ENCODE results near the gene PFKM.

The PFKM gene

GRCh38 chr12:48119078-48119833, at the start of gene PFKM:
Gene PFKM, plus strand, starts transcription at chr12:48119364. Its CDS starts 3,411 bp downstream, at chr12:48122775.
- peak; percentile 96 for DNase-seq (ENCODE audit: low spot score)

DNA sequence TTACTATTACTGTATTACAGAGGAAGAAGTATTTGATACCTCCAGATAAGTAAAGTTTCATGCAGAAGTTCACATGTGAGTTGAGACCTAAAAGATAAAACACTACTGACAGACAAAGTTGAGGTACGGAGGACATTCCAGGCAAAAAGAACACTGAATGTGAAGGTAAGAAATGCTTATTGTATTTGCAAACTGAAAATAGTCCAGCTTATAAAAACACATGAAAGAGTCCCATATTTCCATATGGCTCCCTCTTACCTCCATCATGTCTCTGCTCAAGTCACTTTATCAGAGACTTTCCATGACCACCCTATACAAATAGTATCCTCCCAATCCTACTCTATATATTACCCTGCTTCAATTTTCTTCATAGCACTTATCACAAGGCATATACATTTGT, 49.1 kb upstream of the PFKM start:
- DNase-seq (ENCODE audit: low spot score): no peak

DNA sequence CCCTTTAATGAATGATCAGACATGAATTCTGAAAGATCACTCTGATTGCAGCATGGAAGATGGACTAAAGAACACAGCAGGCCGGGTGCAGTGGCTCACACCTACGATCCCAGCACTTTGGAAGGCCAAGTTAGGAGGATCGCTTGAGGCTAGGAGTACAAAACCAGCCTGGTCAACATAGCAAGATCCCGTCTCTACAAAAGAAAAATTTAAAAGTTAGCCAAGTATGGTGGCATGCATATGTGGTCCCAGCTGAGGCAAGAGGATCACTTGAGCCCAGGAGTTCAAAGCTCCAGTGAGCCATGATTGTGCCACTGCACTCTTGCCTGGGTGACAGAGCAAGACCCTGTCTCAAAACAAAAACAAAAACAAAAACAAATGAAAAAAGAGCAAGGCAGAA, 48.4 kb upstream of the PFKM start:
- DNase-seq (ENCODE audit: low spot score): no peak

GRCh38 chr12:48071808-48072207, 47.4 kb upstream of the PFKM start:
- no peak for DNase-seq (ENCODE audit: low spot score)

DNA sequence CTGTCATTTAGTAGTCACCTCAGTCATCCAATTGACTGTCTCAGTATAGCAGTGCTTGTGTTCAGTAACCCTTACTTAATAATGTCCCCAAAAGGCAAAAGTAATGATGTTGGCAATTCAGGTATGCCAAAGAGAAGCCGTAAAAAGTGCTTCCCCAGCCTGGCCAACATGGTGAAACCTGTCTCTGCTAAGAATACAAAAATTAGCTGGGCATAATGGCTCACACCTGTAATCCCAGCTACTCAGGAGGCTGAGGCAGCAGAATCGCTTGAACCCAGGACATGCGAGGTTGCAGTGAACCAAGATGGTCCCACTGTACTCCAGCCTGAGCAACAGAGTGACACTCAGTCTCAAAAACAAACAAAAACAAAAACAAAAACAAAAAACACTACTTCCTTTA, 46.9 kb upstream of the PFKM start:
- DNase-seq (ENCODE audit: low spot score): no peak

DNA sequence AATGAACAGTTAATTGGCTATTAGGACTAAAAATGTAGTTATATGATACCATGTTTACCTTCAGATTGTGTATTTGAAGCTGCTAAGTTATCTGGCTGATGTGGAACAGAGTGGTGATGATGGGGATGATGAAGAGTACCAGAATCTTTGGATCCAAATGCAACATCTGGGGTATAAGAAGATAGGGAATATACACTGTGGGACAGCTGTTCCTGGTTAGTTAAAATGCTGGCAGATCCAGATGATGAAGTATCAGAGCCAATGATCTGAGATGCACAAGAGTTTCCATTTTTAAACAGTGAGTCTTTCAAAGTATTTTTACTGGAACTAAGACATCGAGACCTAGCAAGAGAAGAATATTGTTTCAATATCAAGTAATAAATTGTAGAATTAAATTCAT, 44.9 kb upstream of the PFKM start:
- no peak for DNase-seq (ENCODE audit: low spot score)

DNA sequence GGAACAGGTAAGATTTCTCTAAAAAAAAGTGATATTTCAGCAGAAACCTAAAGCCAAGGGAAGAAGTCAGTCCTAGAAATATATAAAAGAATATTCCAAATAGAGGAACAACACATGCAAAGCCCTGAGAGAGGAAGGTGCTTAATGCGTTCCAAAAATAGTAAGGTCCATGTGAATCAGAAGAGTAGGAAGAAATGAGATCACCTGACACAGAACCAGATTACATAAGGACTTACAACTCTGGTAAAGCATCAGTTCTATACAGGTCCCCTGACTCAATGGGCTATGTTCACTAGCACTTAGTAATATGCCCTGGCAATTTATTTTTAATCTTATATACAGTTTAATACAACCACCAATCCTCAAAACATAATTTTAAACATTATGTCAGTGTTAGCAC, 43.3 kb upstream of the PFKM start:
- DNase-seq (ENCODE audit: low spot score): no peak

DNA sequence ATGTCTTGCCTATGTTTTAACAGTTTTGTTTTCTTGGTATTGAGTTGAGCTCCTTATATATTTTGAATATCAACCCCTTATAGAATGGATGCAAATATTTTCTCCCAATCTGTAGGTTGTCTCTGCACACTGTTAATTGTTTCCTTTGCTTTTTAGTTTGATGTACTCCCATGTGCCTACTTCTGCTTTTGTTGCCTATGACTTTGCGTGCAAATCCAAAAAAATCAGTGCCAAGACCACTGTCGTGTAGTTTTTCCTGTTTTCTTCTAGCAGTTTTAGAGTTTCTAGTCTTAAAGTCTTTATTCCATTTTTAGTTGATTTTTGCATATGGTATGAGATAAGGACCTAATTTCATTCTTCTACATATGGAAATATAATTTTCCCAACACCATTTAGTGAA, 42.1 kb upstream of the PFKM start:
- DNase-seq (ENCODE audit: low spot score): no peak

GRCh38 chr12:48078901-48079300, 40.3 kb upstream of the PFKM start:
- DNase-seq (ENCODE audit: low spot score): no peak

- DNase-seq (ENCODE audit: low spot score): no peak
These were observed 38.9 kb upstream of the PFKM start for GRCh38 chr12:48080285-48080684.

- no peak for DNase-seq (ENCODE audit: low spot score)
These were observed 38.3 kb upstream of the PFKM start for GRCh38 chr12:48080821-48081220.

DNA sequence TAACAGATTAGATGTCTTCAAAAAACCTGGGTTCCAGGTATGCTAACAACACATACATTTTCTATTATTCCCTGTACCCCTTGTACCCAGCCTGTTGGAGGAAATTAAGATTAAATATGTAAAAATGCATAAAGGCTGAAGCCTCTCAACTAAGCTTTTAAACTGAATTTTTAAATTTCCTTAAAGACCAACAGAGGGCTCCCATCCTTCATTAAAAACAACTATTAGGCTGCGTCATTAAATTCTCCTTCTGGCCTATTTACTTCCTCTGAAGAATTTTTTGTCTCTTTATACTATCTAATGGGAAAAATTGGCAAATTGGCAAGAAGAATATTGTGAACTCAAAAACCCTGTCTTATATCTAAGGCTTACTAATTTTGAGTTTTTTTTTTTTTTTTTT, 35.1 kb upstream of the PFKM start:
- no peak for DNase-seq (ENCODE audit: low spot score)

- no peak for DNase-seq (ENCODE audit: low spot score)
These were observed 34.2 kb upstream of the PFKM start for GRCh38 chr12:48084841-48085460.

DNA sequence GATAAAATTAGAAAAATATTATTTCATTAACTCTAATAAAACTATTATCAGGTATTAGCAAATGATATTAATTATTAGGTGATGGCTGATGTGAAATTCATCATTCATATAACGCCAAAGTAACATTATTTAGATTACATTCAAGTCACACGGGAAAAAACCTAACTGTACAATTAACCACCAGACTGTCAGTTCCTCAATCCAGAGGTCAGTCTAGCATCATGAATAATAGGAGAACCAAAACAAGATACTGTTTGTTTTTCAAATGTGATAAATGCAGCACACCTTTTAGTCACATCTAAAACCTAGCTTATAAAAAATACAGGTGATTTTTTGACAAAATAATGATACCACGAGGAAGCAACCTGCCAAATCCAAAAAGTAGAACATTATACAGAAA, 32.8 kb upstream of the PFKM start:
- no peak for DNase-seq (ENCODE audit: low spot score)

- DNase-seq (ENCODE audit: low spot score): no peak
These were observed 26.6 kb upstream of the PFKM start for GRCh38 chr12:48092611-48093010.

DNA sequence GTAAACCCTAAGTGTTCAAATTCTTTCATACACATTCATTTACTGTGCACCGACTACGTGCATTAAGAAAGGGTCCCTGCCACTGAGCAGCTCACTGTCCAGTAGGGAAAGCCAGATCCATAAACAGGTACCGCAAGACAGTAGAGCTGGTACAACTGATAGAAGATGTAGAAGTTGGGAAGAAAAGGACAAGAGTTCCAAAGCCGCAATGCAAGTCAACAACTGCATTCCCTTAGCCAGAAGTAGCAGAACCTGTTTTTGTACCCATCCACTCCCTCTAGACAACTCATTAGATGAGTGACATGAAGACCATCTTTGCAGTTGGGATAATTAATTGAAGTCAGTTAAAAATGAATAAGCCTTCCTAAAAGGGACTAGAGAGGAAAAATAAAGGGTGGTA, 14.6 kb upstream of the PFKM start:
- no peak for DNase-seq (ENCODE audit: low spot score)

- DNase-seq (ENCODE audit: low spot score): no peak
These were observed 13.8 kb upstream of the PFKM start for GRCh38 chr12:48105321-48105866.

GRCh38 chr12:48105867-48106680, 13.1 kb upstream of the PFKM start, which contains the start of gene SENP1:
Gene SENP1, minus strand, starts transcription at chr12:48106079. Its CDS starts 4,607 bp downstream, at chr12:48101472.
- peak; percentile 69 for DNase-seq (ENCODE audit: low spot score)

GRCh38 chr12:48106681-48107613, 12.2 kb upstream of the PFKM start:
- DNase-seq (ENCODE audit: low spot score): no peak

DNA sequence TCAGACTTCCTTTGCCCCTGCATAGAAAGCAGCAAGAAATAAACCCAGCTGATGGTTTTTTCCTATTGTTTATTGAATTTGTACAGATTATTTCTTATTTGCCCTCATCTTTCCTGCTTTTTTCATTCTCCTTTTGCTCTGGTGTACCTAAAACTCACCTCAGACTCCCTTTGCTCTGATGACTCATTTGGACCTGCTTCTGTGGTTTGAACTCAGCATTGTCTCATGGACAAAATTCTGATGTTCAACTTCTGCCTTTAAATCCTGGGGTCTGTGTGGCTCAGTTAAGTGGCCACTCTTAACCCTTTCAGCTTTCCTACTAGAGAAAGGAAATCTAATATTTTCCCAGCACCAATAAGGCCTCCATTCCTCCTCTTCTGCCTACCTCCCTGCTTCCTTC, 9.7 kb upstream of the PFKM start:
- no peak for DNase-seq (ENCODE audit: low spot score)

DNA sequence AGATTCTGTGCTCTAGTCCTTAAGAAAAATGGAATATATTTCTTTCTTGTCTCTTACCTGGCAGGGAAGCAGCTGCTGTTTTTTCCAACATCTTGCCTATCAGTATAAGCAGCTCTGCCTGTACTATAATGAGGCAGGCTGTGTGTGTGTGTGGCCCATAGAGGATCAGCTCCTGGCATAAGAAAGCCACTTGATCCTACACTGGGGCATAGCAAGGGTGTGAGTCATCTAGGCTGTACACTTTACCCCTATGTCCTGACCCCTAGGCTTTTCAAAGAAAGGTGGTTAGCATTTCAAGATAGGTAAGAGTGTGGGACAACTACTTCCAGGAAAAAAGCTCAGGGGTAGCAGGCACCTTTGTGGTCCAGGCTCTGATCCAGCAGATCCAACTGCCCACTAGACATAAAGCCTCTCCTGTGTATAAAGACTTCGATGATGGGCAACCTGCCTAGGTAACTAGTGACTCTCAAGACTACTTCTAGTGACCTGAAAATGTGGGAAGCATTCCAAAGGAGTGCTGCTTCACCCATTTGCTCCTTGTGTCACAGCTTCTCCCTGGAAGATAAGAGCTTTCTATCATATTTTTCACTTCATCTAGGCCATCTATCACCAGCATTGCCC, 8.4 kb upstream of the PFKM start:
- DNase-seq (ENCODE audit: low spot score): no peak
